GM12892 (cell line): ENCODE results near the gene RNF128.

ENCODE experiments used
- POLR2A ChIP-seq: IDR thresholded peaks from 2 replicates; pipeline ENCODE4 v1.6.1; 2011; ENCODE audit warnings: low read depth, low read length, control low read depth
- POLR2AphosphoS5 ChIP-seq: IDR thresholded peaks from 2 replicates; pipeline ENCODE4 v1.6.1; 2011; ENCODE audit warnings: low read depth, low read length, control low read depth
- TAF1 ChIP-seq: IDR thresholded peaks from 2 replicates; pipeline ENCODE4 v1.6.1; 2011; ENCODE audit warnings: low read depth, mild to moderate bottlenecking, control low read depth, low read length, borderline replicate concordance

GRCh38 chrX:106716463-106716862 is 10.0 kb upstream of the RNF128 start:
- TF ChIP-seq POLR2AphosphoS5 (no peak), TAF1 (no peak), POLR2A (no peak)
